HG03135 (cell line): ENCODE data around the gene CCDC50.
A peak's percentile ranks its signal among the peaks of the same experiment; 100 is the strongest.

Source experiments
- ATAC-seq: cut with Tn5 transposase; IDR thresholded peaks from one replicate; pipeline ENCODE4 v1.9.1; 2021; ENCODE audit warnings: mild to moderate bottlenecking, moderate library complexity; ENCODE audit not compliant: unreplicated experiment

CCDC50 gene

DNA sequence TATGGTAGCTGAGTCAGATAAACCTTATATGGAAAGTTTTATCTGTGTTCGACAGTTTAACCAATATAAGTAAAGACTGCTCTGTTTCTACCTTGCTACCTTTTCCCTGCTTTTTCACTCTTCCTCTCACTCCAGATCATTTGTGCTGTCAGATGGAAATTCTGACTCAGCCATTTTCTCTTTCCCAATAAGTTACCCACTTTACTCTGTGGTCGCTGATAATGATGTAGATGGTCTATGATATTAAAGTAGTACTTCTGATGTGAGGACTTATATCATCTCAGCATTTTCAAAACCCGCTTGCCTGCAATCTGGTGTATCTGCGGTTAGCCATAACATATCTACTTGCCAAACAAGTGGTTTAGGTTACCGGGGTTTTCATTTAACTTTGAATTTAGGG is 16.1 kb downstream of the CCDC50 start:
- ATAC-seq: no peak

DNA sequence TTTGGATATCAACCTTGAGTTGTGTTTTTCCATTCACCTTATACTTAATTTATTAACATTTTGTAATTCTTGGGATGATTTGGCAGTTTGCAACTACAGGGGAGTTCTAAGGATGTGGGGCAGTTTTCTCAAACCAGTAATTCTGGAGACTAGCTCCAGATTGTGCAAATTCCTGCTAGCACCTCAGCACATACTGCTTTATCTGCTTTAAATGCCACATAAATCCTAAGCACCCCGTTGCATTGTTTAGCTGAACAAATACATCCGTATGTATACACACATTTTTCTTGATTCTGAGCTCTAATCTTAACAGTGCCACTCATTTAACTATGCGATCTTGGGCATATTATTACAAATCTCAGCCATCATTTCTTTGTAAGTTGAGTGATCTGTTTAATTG is 18.0 kb downstream of the CCDC50 start:
- ATAC-seq: no peak

DNA sequence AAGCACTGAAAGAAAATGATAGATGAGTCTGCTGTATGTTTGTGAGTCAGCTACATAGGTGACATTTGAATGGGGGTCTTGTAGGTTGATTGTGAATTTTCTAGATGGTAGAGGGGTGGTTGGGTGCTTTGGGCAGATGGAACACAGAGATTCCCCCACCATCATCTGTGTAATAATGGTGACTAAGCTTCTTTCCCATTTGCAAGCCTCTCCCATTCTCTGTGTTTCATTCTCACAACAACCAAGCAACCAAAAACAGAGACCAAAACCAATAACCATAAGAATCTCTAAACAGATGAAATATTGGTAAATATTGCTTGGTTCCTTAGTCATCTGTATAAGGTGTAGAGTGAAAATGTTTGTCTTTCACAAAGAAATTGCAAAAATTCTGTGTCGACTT is 18.9 kb downstream of the CCDC50 start:
- ATAC-seq: no peak

DNA sequence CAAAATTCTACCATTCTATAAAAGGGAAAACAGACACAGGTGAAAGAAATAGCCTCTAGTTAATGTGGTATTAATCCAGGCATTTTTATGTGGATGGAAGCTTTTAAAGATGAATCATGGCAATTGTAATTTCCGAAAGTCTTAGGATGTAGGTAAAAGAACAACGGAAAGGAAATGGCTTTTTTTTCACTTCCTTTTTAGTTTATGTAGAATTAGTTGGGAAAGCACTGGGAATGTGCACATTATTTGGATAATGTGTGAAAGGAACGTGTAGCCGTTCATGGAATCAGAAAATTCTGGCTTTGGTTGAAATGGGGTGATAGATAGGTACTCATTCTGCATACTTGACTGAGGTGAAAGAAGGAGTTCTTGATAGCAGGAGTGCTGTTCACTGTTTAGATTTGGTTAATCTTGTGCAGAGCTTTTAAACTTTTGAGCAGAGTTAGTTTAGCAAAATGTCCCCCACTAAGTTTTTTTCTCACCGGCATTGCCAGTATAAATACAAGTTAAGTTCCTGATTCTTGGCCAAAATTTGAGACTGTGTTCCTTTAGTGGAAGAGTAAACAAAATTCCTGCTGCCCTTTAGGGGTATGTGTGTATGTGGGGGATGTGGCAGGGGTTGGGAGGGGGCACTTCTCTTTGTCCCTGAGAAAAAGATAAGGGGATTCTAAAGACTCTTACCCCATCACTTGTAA is 21.3 kb downstream of the CCDC50 start:
- ATAC-seq: no peak

DNA sequence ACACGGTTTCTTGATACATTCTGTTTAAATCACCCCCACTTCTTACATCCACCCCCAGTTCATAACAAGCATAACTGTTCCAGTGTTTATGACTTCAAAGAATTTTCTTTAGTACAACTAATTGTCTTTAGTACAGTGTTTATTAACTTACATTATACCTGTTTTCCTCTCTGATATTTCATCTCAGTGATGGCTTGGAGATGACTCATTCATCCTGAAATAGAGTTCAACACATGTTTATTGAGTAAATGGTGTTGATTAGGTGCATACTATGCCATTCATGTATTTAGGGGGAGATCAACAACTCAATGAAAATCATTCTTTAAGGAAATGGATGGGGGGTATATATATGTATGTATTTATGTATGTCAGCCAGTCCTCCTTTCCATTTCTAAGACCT is 22.8 kb downstream of the CCDC50 start:
- ATAC-seq: no peak

DNA sequence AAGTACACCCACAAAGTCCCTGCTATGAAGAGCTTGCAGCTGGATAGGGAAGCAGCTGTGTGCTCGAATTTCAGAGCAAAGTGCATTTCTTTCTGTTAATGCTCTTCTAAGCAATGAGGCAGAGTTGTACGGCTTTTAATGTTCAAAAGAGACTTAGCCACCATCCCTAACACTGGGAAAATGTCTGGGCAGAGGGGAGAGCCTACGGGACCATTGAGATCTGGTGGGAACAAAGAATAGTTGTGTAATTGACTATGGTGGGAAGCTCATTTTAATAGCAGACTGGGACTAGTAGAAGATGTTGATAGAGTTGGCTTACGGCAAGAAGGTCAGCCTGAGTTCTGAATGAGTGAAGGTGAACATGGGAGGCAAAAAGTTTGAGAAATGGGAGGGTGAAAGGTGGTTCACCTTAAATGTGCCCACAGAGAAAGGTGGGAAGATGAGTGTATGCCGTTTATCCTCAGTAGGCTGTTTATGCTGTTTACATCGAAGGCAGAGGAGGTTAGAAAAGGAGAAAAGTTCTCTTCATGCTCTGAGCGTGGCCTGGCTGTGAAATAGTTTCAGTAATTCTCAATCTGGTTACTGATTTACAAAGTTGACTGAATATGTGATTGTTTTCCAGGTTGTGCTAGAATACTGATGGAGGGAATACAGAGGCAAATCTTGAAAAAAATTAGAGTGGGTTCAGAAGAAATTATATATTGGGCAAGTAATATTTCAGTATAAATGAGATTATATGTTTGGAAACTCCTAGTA is 24.0 kb downstream of the CCDC50 start:
- ATAC-seq: no peak

DNA sequence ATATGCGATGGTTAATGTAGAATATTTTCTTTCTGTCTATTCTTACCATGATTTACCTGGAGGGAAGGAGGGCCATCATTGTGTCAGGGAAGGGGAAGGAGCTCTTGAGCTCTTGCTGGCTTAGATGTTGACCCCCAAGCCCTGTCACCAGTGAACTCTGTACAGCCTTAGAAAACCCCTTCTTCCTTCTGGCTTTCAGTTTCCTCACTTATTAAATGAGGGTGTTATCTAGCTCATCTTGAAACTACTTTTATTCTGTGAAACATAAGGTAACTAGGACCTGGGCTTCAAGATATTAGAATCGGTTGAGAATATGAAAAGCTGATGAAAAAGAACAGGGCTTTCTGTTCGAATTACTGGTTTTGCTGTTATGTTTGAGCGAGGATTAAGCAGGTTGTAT is 26.2 kb downstream of the CCDC50 start:
- ATAC-seq: peak; percentile 79

DNA sequence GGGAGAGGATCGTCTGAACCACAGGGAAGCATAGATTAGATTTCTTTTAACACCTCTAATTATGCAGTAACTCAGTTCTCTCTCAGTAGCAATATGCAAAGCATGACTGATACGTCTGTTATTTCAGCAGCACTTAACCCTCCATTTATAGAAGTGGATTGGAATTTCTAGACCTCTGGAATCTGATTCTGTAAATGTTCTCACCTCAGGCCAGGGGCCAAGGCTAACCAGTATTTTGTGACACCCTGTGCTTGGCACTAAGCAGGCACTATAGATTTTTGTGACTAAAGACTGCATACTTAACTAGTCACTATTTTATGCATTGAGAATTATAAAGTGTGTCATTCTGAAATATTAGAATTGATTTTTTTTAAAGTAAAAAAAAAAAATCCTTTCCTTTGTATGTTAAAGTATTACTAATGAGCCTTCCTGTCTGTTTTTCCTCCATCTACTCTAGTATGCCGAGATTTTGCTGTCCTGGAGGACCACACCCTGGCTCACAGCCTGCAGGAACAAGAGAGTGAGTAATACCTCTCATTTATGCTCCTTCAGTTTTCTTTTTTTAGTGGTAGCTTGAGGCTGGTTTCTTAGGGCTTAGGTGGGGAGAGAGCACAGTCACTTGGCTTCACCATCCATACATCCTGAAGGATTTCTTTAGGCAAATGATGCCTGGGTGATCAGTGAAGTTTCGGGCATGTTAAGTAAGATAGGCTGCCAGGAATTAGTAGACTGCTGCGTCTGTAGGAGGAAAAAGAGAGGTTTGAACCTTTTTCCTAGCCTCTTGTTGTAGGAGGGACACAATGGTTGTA is 27.6 kb downstream of the CCDC50 start:
- no peak for ATAC-seq

DNA sequence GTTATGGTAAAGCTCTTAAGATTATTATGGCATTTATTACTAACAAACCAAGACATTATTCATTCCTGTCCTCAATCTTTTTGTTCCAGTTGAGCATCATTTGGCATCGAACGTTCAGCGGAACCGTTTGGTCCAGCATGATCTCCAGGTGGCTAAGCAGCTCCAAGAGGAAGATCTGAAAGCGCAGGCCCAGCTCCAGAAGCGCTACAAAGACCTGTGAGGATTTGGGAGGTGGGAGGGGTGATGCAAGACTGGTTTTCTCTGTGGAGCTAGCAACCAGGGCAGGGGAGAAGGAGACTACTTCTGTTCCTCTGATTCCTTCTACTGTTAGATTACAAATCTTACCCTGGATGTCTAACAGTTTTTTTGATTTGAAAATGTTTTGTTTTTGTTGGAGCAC is 28.7 kb downstream of the CCDC50 start:
- ATAC-seq: no peak

DNA sequence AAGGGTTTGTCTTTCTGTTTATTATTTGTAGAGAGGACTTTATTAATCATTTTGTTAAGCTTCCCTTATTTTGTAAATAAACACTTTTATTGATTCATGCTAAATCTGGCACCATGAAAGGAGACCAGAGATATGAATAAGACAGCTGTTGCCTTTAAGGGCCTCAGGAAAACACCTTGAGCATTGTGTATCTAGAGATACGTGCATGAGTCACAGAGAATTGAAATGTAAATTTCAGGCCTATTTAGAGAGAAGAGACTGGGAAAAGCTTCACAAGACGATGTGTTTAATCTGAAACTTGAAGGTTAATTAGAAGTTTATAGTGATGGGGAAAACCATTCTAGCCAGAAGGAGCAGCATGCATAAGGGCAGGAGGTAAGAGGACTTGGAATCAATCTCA is 29.7 kb downstream of the CCDC50 start:
- ATAC-seq: no peak

DNA sequence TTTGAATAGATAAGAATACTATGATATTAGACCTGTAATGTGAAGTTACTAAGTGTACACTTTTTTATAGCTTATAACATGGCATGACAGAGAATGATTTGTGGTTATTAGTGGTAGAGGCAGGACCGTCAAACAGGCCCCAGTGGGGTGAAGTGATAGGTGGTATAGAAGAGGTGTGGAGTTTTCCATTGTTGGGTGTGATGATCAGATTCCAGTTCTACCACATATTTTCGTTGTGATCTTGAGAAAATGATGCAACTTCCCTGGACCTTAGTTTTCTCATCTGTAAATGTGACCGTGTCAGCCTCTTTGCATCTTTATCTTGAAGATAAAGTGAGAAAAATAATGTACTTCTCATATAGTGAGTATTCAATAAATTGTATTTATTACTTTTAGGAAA is 31.4 kb downstream of the CCDC50 start:
- ATAC-seq: no peak

DNA sequence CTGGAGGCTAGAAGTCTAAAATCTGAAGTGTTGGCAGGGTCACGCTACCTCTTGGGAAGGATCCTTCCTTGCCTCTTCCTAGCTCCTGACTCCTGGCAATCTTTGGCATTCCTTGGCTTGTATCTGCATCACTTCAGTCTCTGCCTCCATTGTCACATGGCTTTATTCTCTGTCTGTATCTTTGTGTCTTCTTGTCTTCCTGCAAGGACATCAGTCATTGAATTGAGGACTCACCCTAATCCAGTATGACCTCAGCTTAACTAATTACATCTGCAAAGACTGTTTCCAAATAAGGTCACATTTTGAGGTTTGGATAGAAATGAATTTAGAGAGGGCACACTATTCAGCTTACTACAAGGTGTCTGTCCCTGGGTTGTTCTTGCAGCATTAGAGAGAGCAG is 32.3 kb downstream of the CCDC50 start:
- no peak for ATAC-seq

DNA sequence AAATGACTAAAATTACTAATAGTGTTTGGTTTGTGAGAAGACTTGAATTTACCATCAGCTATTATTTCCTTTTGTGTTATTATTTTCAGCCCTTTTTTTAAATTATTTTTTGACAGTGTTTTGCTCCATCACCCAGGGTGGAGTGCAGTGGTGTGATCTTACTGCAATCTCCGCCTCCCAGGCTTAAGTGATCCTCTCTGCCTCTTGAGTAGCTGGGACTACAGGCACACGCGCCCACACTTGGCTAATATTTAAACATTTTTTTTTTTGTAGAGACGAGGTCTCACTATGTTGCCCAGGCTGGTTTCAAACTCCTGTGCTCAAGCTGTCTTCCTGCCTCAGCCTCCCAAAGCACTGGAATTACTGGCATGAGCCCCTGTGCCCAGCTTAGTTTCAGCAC is 32.8 kb downstream of the CCDC50 start:
- ATAC-seq: no peak

DNA sequence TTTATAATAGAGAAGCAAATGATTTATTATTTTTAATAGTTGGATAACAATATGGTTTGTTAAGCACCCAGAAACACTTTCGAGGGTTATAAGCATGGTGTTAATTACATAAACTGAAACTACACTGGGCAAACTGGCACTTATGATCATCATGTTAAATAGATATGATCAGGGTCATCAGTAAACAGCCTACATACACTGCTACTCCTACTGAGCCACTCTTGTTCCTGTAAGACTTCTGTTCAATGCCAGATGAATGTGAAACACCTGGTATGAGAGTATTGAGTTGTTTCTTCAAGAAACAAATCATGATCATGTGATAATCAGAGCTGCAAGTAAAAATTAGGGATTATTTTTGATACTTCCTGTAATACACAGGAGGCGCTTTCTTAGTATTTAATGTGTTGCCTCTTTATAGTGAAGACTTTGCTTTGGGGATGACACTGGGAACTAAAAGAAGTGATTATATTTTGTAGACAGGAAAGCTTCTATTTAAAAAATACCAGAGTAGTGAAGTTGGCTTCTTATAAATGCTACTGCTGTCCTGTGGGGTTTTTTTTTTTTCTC is 33.4 kb downstream of the CCDC50 start:
- no peak for ATAC-seq

DNA sequence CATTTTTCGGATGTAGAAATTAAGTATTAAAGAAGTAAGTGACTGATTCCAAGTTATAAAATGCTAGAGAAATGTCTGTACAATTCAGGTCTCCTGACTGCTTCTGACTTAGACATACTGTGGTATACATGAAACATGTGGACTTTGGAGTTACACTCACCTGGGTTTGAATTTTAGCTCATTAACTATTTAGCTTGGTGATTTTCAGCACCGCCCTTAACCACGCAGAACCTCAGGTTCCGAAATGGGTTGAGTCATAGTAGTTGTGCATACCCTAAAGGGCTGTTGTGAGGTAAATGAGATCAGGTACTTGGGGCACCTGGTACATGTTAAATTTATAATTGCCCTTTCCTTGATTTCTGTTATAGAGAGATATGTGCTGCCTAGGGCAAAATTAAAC is 34.0 kb downstream of the CCDC50 start:
- no peak for ATAC-seq

DNA sequence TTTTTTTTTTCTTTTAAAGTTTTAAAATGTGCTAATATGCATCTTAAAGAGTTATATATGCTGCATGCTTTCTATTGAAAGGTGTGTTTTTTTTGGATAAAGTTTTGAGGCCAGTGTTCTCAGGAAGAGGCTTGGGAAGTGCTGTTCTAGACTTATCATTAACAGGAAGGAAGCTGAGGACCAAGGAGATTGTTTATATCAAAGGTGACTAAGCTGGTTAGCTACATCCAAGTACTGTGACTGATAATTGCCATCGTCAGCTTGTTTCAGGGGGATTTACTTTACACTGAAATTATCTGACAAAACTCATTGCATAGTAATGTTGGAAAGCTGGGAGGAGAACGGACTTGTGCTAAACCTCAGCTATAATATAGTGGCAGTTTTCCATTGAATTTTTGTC is 37.5 kb downstream of the CCDC50 start:
- ATAC-seq: no peak

DNA sequence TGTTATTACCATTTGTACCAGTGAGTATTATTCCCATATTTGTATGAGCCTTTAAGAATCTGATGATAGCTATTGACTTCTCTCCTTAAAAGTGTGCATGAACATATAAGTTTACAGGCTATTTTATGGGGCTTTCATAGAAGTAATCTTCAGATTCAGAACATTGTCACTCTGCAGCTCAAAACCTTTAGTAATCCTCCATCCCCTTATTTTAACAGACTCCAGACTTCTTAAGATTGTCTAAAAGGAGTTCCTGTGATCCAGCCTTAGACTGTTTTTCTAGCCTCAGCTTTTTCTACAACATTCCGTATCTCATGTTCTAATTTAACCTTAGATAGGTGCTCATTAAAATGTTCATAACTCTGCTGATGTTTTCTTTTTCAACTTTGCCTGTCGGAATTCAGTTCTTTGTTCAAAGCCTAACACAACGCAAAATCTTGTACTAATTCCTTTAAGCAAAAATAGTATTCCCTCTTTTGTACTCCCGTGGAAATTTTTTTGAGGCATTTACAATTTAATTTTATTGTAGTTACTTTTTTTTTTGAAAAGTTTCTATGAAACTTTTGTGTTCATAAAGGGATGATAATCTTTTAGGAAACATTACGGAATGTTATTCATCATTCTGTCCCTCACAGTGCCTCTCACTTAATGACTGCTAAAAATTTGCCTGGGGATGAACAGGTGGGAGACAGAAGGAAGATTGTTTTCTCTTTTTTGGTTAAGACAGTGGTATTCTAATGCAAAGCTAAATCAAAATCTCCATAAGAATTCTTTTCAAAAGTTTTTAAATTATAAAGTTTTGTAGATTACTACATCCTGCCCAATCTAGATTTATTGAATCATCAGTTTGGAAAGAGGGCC is 39.8 kb downstream of the CCDC50 start:
- no peak for ATAC-seq

DNA sequence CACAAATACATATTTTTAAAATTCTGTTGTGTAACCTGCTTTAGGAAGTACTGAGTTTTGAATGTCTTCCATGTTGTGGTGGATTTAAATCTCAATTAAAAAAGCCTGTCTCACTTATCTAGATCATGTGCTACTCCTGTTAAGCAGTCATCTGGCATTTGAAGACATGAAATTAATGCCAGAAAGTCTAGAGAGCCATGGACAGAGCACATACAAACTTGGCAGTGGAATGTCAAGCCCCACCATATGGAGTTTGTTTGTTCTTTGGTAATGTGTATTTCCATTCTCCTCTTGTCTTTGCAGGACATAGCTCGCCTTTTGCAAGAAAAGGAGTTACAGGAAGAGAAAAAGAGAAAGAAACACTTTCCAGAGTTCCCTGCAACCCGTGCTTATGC is 40.4 kb downstream of the CCDC50 start:
- ATAC-seq: no peak

DNA sequence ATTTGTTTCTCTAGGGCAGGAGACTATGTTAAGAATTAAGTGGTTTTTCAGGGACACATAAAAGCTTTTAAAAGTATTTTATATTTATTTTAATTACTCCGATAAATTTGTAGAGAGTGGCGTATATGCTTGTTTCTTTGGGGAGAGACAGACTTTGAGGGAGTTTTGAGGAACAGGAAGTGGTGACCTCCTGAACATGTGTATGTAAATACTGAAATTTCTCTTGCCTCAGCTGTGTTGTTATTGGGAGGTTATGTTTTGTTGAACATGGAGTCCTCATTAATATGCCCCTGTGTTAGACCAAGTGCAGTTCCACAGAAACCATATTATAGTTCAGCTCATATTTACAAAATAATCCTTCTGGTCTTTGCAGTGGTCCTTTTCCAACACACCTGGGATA is 42.9 kb downstream of the CCDC50 start:
- no peak for ATAC-seq

DNA sequence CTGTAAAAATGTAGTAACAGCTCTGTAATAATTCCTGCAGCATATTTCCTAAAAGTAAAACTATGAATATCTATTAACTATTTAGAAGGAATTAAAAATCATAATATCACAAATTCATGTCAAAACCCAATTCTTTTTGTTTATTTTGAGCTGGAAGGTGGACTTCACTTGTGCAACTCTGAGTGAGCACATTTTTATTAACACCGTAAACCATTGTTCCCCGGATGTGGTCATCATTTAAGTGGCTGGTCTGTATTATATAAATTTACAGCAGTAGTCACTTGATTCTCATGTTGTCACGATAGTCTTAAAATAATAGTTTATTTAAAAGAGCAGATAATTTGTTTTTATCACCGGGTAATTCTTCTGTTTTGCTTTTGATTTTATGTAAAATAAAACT is 44.1 kb downstream of the CCDC50 start:
- no peak for ATAC-seq
